B cell (primary cell): ENCODE results near the gene PP2D1. TPM values are rescaled to one million over a fixed set of nuclear protein-coding genes. Genes with fewer than 3 reads are reported as not detected.
A peak's percentile ranks its signal among the peaks of the same experiment; 100 is the strongest.
"Not testable (repeated sequence)": the region's sequence is repeated elsewhere in the genome, so short reads cannot be mapped to it uniquely, and the experiment has no call there.

Source experiments
- ATAC-seq: fragments of 200-7000 bp; cut with Tn5 transposase; one replicate; pipeline ENCODE4 v1.10.0; 2021; ENCODE audit warnings: low read depth, mild to moderate bottlenecking, moderate number of reproducible peaks, moderate library complexity
- CTCF ChIA-PET: fragments of 350-600 bp; sonication (Branson Sonifier 250); formaldehyde crosslinking; loops from one replicate; lab custom pipeline; 2021; ENCODE audit warnings: antibody characterized with exemption, inconsistent platforms; lab: Charles Lee
- POLR2A ChIA-PET: fragments of 350-600 bp; sonication (Branson Sonifier 250); formaldehyde crosslinking; loops from one replicate; lab custom pipeline; 2021; ENCODE audit warnings: antibody characterized with exemption; lab: Charles Lee
- DNase-seq: peaks from one replicate; pipeline ENCODE4 v3.0.0; 2013
- H2AFZ ChIP-seq: 2 replicates; pipeline ENCODE4 v1.6.1; 2012; ENCODE audit warnings: mild to moderate bottlenecking, low read depth, low read length; ENCODE audit not compliant: insufficient read depth, poor library complexity, severe bottlenecking
- H3K27ac ChIP-seq, 2 donors: 1 replicate in 1 of 2; 2 replicates in 1 of 2; pipeline ENCODE4 v1.5.1; 2012 to 2013; ENCODE audit warnings: low read length in 2 of 2, mild to moderate bottlenecking in 2 of 2, moderate library complexity in 1 of 2
- H3K27me3 ChIP-seq, 4 experiments: fragments of 200-600 bp in 1 of 4; sonication (generic) in 1 of 4; replicated peaks in 1 of 4; 1 replicate in 2 of 4; 2 replicates in 2 of 4; pipeline versions ENCODE4 v1.6.1 to v1.7.0; 2013 to 2016; ENCODE audit warnings: low read length in 3 of 4, mild to moderate bottlenecking in 2 of 4, mixed read lengths in 1 of 4, moderate library complexity in 1 of 4; ENCODE audit not compliant: insufficient read depth in 4 of 4, control insufficient read depth in 3 of 4; ENCODE audit errors: control extremely low read depth in 1 of 4
- H3K36me3 ChIP-seq, 2 experiments: replicated peaks in 1 of 2; 1 replicate in 1 of 2; 2 replicates in 1 of 2; pipeline versions ENCODE4 v1.6.1 to v1.7.1; 2013; ENCODE audit warnings: low read length in 1 of 2; ENCODE audit not compliant: insufficient read depth in 2 of 2, control insufficient read depth in 1 of 2; ENCODE audit errors: control extremely low read depth in 1 of 2, extremely low read depth in 1 of 2
- H3K4me1 ChIP-seq, 2 donors: fragments of 200-600 bp in 1 of 2; sonication (generic) in 1 of 2; 1 replicate in 1 of 2; 2 replicates in 1 of 2; pipeline versions ENCODE4 v1.5.1 to v1.6.1; 2013 to 2017; ENCODE audit warnings: low read length in 2 of 2; ENCODE audit not compliant: control insufficient read depth in 2 of 2, insufficient read depth in 2 of 2
- H3K4me2 ChIP-seq: replicated peaks from 2 replicates; pipeline ENCODE3; 2012; ENCODE audit warnings: mild to moderate bottlenecking, low read depth, low read length; ENCODE audit not compliant: poor library complexity, severe bottlenecking
- H3K4me3 ChIP-seq, 5 experiments: fragments of 200-600 bp in 1 of 5; sonication (generic) in 1 of 5; 1 replicate in 3 of 5; 2 replicates in 2 of 5; pipeline versions ENCODE4 v1.5.1 to v1.7.0; 2011 to 2016; ENCODE audit warnings: low read length in 4 of 5, mild to moderate bottlenecking in 4 of 5, low read depth in 2 of 5, control low read depth in 1 of 5, moderate library complexity in 1 of 5; ENCODE audit not compliant: insufficient read depth in 1 of 5; ENCODE audit errors: control extremely low read depth in 1 of 5, extremely low read depth in 1 of 5
- H3K79me2 ChIP-seq: fragments of 200-600 bp; sonication (generic); one replicate; pipeline ENCODE4 v1.6.0; 2016; ENCODE audit warnings: low read length; ENCODE audit not compliant: control insufficient read depth, insufficient read depth
- H3K9ac ChIP-seq: fragments of 200-600 bp; sonication (generic); 2 replicates; pipeline ENCODE4 v1.6.1; 2017; ENCODE audit warnings: mild to moderate bottlenecking, low read length, moderate library complexity
- H3K9me3 ChIP-seq, 3 donors: one replicate each; pipeline versions ENCODE4 v1.6.1 to v1.7.1; 2013; ENCODE audit warnings: low read length in 2 of 3; ENCODE audit not compliant: control insufficient read depth in 2 of 3, insufficient read depth in 1 of 3; ENCODE audit errors: control extremely low read depth in 1 of 3
- H4K20me1 ChIP-seq: 2 replicates; pipeline ENCODE4 v1.6.0; 2012; ENCODE audit warnings: mild to moderate bottlenecking, low read length; ENCODE audit not compliant: insufficient read depth, control insufficient read depth, poor library complexity, severe bottlenecking
- H3K27ac Mint-ChIP-seq: one replicate; pipeline ENCODE4 v1.8.0; 2021; ENCODE audit warnings: mixed read lengths
- H3K27me3 Mint-ChIP-seq: one replicate; pipeline ENCODE4 v1.8.0; 2021; ENCODE audit warnings: mixed read lengths
- H3K4me1 Mint-ChIP-seq: one replicate; pipeline ENCODE4 v1.8.0; 2021; ENCODE audit warnings: mixed read lengths
- H3K4me3 Mint-ChIP-seq: one replicate; pipeline ENCODE4 v1.8.0; 2021; ENCODE audit warnings: mixed read lengths
- H3K9me3 Mint-ChIP-seq: one replicate; pipeline ENCODE4 v1.8.0; 2022; ENCODE audit warnings: mixed read lengths; ENCODE audit not compliant: insufficient read depth
- CTCF ChIP-seq: fragments of 200-600 bp; IDR thresholded peaks from one replicate; pipeline ENCODE4 v1.8.0; 2022; ENCODE audit warnings: antibody characterized with exemption, mild to moderate bottlenecking
- EZH2 ChIP-seq: IDR thresholded peaks from 2 replicates; pipeline ENCODE4 v1.6.1; 2012; ENCODE audit warnings: borderline replicate concordance, low read depth, mild to moderate bottlenecking, moderate library complexity, low read length; ENCODE audit not compliant: insufficient read depth, poor library complexity, severe bottlenecking
- WGBS: methylation state at CpG from one replicate; pipeline ENCODE4 v1.1.5; 2013; ENCODE audit warnings: missing lambda C conversion rate; ENCODE audit not compliant: insufficient coverage; 5-methylcytosine and 5-hydroxymethylcytosine counted together
- intact Hi-C: fragments of 100-400 bp; cut with micrococcal nuclease; formaldehyde crosslinking; loops from one replicate; pipeline ENCODE4 v1.10.0; 2022
- polyA plus RNA-seq: library from polyadenylated mRNA; depleted of rRNA; stranded (reverse); fragments of >200 nt; gene quantifications from 2 replicates; pipeline ENCODE4 v1.2.3, GENCODE V29; 2012
- total RNA-seq, 2 donors: library from RNA; stranded (reverse); fragments of 120-200 nt in 1 of 2; gene quantifications; 1 replicate in 1 of 2; 2 replicates in 1 of 2; pipeline versions ENCODE4 v1.2.3 to v1.2.4, GENCODE V29; 2013 to 2022

The PP2D1 gene
- total and polyA plus RNA-seq, 2 donors (not counting 1 experiment from before 2014, with no cell fraction given), result not detected

DNA sequence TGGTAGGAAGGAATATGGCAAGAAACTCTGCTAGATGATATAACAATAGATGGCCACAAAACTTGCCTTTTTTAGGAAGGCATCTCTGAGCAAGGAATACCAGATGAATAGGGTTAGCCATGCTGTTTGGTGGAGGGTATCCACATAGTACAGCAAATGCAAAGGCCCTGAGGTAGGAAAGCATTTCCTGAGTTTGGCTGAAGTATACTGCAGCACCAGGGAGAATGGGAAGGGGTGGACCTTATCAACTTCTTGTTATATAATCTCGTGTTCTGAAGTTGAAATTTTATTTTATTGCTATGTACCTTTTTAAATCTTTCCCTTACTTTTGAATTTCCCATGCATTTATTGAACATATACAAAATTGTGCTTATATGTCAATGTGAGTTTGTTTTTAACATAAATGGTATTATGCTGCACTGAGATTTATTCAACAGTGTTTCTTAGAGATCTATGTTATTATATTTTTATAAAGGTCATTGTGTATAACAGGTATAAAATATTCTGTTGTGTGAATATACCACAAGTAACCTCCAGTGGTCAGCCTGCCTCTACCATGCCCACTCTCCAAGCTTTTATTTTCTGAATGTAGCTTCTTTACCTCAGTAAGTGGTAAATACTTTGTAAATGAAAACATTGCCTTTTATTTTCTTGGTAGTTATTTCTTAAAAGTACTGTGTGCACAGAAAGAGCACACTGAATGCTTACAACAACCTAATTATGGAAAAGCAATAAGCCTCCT is 25.4 kb upstream of the PP2D1 start:
- CTCF ChIA-PET, result no interaction called here
- Histone ChIP-seq H4K20me1 (no peaks in the 10 kb centered on the region), H3K4me3 (no peak overlapping the region), H3K79me2 (peaks cover 18% of the 10 kb centered on the region), H3K36me3 (no peaks in the 10 kb centered on the region), H3K4me2 (no peak overlapping the region), H2AFZ (peak overlapping the region; percentile 91), H3K27me3 (no peaks in the 10 kb centered on the region), H3K4me1 (peaks cover 23 to 25% of the 10 kb centered on the region in 2 donors), H3K9ac (no peak overlapping the region), H3K9me3 (no peaks in the 10 kb centered on the region), H3K27ac (peak overlapping the region in 1 of 2 donors; percentile 87)
- POLR2A ChIA-PET, result no interaction called here
- ATAC-seq (no peak), DNase-seq (no peak)
- Mint-ChIP-seq H3K27me3 (no peaks in the 10 kb centered on the region), H3K4me3 (no peak overlapping the region), H3K4me1 (peaks cover 26% of the 10 kb centered on the region), H3K27ac (peak overlapping the region; percentile 78), H3K9me3 (no peaks in the 10 kb centered on the region)
- TF ChIP-seq EZH2 (no peak), CTCF (no peak)
- intact Hi-C loops, result no loop called here
- no CpG with 5 or more reads among the region's 1 CpG for WGBS

DNA sequence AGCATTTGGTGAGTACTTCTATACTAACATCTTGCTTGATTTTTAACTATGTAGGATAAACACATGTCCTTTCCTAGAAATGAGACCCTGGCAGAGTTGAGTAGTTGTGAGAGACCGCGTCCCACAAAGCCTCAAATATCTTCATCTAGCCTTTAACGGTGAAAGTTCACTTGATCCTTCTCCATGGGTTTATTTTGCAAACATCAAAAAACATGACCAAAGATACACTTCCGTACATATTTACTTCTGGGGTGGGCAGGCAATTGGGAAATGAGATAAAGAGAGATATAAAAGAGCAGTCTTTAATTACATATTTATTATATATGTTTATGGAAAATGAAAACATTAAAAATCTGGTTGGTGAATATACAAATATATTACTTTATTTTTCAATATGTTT is 23.0 kb upstream of the PP2D1 start:
- no peak for ATAC-seq
- no peak overlapping the region for H2AFZ ChIP-seq
- H4K20me1 ChIP-seq, result no peaks in the 10 kb centered on the region
- WGBS, result no CpG with 5 or more reads among the region's 4 CpGs
- intact Hi-C loops, result no loop called here
- no peaks in the 10 kb centered on the region for H3K9me3 ChIP-seq
- ChIA-PET CTCF (no interaction called here), POLR2A (no interaction called here)
- H3K27me3 ChIP-seq, result no peaks in the 10 kb centered on the region
- H3K4me1 ChIP-seq, result peaks cover 11 to 13% of the 10 kb centered on the region in 2 donors
- TF ChIP-seq EZH2 (no peak), CTCF (no peak)
- H3K27ac ChIP-seq, result no peak overlapping the region
- Mint-ChIP-seq H3K4me1 (peaks cover 12% of the 10 kb centered on the region), H3K27me3 (no peaks in the 10 kb centered on the region), H3K9me3 (no peaks in the 10 kb centered on the region), H3K4me3 (no peak overlapping the region), H3K27ac (no peak overlapping the region)
- no peak for DNase-seq
- H3K79me2 ChIP-seq, result peaks cover 9% of the 10 kb centered on the region
- no peak overlapping the region for H3K4me3 ChIP-seq
- no peak overlapping the region for H3K9ac ChIP-seq
- no peaks in the 10 kb centered on the region for H3K36me3 ChIP-seq
- no peak overlapping the region for H3K4me2 ChIP-seq

GRCh38 chr3:20031939-20032338 is 19.9 kb upstream of the PP2D1 start:
- H3K4me3 Mint-ChIP-seq, H3K27ac ChIP-seq, H3K9me3 Mint-ChIP-seq, H3K27ac Mint-ChIP-seq, H3K27me3 Mint-ChIP-seq, H3K9ac ChIP-seq, H3K79me2 ChIP-seq, H3K4me1 Mint-ChIP-seq, intact Hi-C loops, H3K9me3 ChIP-seq, H4K20me1 ChIP-seq, H3K4me3 ChIP-seq, H3K4me1 ChIP-seq, H3K4me2 ChIP-seq, H3K36me3 ChIP-seq, CTCF ChIA-PET, POLR2A ChIA-PET, DNase-seq, H2AFZ ChIP-seq, ATAC-seq, H3K27me3 ChIP-seq: not testable (repeated sequence)
- WGBS, result 80% methylated on average over 2 of the region's 7 CpGs
